ENCODE results near the gene NANOS2. TPM values are rescaled to one million over a fixed set of nuclear protein-coding genes. Genes with fewer than 3 reads are reported as not detected.
"Not testable (repeated sequence)": the region's sequence is repeated elsewhere in the genome, so short reads cannot be mapped to it uniquely, and the experiment has no call there.

The NANOS2 gene
- total RNA-seq, 1 experiment from 2014 or later, result 0.07 TPM

GRCh38 chr19:45899919-45900589, 14.5 kb downstream of the NANOS2 start:
- DNase-seq (ENCODE audit: low spot score), result no peak
- in situ Hi-C loops (cut with HindIII; ENCODE audit: low sequenced_read_pairs), result no loop called here

DNA sequence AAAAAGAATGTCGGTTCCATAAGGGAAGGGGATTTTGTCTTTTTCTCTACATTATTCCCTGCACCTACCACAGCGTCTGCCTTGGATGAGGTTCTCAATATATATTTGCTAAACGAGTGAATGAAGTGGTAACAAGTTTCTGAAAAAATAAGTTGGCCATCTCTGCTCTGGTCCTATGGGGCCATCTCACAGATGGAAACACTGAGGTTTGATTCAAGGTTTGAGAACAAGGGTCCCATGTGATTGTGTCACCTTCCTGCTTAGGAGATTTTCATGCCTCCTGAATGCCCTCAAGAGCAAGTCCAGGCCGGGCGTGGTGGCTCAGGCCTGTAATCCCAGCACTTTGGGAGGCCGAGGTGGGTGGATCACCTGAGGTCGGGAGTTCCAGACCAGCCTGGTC, 15.3 kb downstream of the NANOS2 start:
- DNase-seq (ENCODE audit: low spot score), result no peak
- in situ Hi-C loops (cut with HindIII; ENCODE audit: low sequenced_read_pairs), result no loop called here

GRCh38 chr19:45897261-45897812, 17.2 kb downstream of the NANOS2 start:
- DNase-seq (ENCODE audit: low spot score), result no peak
- in situ Hi-C loops (cut with HindIII; ENCODE audit: low sequenced_read_pairs), result no loop called here

DNA sequence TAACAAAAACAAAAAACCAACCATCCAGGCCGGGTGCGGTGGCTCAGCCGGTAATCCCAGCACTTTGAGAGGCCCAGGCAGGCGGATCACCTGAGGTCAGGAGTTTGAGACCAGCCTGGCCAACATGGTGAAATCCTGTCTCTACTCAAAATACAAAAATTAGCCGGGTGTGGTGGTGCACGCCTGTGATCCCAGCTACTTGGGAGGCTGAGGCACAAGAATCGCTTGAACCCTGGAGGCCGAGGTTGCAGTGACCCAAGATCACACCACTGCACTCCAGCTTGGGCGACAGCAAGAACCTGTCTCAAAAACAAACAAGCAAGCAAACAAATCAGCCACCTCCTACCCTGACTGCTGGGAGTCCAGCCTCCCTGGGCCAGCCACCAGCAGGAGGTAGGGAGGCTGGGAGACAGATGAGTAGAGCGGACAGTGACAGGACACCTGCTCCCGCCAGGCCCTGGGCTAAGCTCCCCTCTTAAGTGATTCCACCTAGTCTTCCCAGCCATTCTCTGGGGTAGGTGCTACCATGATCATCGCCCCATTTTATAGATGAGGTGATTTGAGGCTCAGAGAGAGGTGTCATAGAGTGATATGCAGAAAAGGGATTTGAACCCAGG, 18.5 kb downstream of the NANOS2 start:
- DNase-seq (ENCODE audit: low spot score); in situ Hi-C loops (cut with HindIII; ENCODE audit: low sequenced_read_pairs): not testable (repeated sequence)

DNA sequence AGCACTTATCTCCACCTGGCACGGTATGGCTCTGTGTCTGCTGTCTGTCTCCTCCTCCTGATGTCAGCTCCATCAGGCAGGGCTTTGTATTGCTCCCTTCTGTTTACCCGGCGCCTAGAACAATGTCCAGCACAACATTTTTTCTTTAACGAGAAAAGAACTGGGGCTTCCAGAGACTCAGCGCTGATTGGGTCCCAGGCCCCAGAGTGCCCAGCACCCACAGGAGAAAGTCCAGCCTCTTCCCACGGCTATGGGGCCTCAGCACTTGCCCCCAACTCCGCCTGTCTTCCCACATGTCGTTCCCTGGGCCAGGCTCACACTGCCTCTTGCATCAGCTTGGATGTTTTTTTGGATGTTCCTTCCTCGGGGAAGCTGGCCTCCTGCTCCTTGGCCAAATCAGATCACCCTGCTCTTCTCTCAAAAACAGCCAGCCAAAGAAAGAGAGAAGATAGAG, 19.0 kb downstream of the NANOS2 start:
- in situ Hi-C loops (cut with HindIII; ENCODE audit: low sequenced_read_pairs), result no loop called here
- DNase-seq (ENCODE audit: low spot score), result no peak

- in situ Hi-C loops (cut with HindIII; ENCODE audit: low sequenced_read_pairs), result no loop called here
Observed at GRCh38 chr19:45890877-45891276, 23.7 kb downstream of the NANOS2 start.

DNA sequence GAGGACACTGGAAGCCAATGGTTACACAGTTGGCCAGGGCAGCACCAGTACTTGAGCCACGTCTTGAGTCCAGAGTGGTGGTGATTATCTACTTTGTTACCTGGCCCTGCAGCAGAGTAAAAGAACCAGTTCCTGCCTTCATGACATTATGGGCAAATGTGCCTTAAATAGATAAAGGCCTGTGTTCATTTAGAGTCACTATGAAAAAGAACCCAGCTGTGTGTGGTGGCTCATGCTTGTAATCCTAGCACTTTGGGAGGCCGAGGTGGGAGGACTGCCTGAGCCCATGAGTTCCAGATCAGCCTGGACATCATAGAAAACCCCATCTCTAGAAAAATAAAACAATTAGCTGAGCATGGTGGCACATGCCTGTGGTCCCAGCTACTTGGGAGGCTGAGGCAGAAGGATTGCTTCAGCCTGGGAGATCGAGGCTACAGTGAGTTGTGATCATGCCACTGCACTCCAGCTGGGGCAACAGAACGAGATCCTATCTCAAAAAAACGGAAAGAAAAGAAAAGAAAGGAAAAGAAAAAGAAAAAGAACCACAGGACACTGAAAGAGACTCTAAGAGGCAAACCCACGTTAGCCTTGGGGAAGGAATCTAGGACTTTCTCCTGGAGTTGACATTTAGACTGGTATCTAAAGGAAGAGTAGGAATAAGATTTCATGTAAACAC, 25.2 kb downstream of the NANOS2 start:
- in situ Hi-C loops (cut with HindIII; ENCODE audit: low sequenced_read_pairs), result no loop called here
- no peak for DNase-seq (ENCODE audit: low spot score)

More at GRCh38 chr19:45890877-45891276, 23.7 kb downstream of the NANOS2 start:
- DNase-seq (ENCODE audit: low spot score), result no peak

- in situ Hi-C loops (cut with HindIII; ENCODE audit: low sequenced_read_pairs), result no loop called here
- no peak for DNase-seq (ENCODE audit: low spot score)
Observed at GRCh38 chr19:45887200-45887710, 27.3 kb downstream of the NANOS2 start.

- in situ Hi-C loops (cut with HindIII; ENCODE audit: low sequenced_read_pairs), result no loop called here
- DNase-seq (ENCODE audit: low spot score), result peak; percentile 95
Observed at GRCh38 chr19:45886427-45887199, 28.0 kb downstream of the NANOS2 start.

DNA sequence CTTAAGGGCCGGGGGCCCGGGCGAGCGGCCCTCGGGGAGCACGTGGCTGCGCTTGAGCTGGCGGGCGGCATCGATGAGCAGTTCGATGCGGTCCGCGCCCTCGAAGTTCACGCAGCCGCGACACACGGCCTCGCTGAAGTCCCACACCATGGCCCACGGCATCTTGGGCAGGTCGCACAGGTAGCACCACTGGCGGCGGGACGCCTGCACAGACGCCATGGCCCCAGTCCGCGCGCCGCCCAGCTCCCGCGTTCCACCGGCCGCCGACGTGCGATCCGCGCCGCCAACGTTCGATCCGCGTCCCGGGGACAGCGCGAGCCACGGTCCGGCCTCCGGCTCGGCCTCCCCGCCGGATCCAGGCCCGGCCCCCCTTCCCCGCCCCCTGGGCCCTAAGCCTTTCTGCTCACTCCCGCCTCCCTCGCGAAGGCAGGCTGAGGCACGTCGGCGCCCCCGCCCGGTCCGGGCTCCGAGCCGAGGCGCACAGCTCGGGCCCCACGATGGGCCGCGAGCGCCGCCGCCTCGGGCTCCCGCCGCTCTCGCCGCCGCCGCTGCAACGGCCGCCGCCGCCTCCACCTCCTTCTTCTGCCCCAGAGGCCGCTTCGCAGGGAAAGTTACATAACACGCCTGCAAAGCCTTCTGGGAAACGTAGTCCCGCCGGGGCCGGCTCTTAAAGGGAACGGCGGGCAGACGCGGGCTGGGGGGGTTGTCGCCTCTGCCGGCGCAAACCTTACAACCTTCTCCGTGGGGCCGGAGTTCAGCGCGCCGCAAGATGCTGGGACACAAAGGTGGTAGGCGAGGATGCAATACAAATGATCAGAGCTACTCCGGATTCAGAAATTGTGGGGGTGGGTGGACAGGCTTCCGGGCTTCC, 28.8 kb downstream of the NANOS2 start, which contains the start of gene IRF2BP1:
Gene IRF2BP1 (minus strand): TSS at position 586 of the 871 bp plus-strand sequence. CDS start 367 bp downstream, at position 219.
- DNase-seq (ENCODE audit: low spot score), result peak; percentile 93

DNA sequence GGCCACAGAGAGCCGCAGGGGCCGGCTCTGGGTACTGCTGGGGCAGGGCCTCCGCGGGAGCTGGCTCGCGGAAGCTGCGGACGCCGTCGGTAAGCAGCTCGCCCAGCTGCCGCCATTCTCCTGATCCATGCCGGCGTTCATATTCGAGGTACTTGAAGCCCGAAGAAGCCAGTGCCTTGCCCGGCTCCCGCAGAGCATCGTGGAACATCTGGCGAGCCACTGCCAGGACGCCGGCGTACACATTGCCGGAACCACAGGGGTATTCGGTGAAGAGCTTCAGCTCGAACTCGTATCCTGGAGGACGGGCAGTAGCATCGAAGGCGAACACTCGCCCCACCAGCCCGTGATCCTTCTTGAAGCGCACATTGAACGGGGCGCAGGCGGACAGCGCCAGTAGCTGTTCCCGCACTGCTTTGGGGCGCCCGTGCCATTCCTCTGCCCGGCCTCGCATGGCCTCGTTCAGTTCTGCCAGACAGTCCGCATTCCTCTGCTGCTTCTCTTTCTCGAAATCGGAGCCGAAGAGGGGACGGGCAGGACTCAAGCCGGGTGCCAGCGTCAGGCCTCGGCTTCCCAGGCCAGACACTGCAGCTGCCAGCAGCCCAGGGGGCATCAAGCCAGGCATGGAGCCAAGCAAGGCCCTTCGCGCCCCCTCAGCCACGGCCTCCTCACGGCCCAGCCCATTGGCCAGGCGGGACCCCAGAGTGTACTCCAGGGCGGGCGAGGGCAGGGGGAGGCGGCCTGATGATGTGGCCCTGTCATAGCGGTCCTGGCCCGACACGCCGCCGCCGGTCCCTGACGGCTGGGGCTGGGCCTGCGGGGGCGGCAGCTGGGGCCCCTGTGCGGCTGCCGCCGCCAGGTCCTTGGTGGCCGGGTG, 29.7 kb downstream of the NANOS2 start:
- no peak for DNase-seq (ENCODE audit: low spot score)
- in situ Hi-C loops (cut with HindIII; ENCODE audit: low sequenced_read_pairs), result no loop called here

More for the DNA sequence above, 28.8 kb downstream of the NANOS2 start, which contains the start of gene IRF2BP1:
- in situ Hi-C loops (cut with HindIII; ENCODE audit: low sequenced_read_pairs), result no loop called here

DNA sequence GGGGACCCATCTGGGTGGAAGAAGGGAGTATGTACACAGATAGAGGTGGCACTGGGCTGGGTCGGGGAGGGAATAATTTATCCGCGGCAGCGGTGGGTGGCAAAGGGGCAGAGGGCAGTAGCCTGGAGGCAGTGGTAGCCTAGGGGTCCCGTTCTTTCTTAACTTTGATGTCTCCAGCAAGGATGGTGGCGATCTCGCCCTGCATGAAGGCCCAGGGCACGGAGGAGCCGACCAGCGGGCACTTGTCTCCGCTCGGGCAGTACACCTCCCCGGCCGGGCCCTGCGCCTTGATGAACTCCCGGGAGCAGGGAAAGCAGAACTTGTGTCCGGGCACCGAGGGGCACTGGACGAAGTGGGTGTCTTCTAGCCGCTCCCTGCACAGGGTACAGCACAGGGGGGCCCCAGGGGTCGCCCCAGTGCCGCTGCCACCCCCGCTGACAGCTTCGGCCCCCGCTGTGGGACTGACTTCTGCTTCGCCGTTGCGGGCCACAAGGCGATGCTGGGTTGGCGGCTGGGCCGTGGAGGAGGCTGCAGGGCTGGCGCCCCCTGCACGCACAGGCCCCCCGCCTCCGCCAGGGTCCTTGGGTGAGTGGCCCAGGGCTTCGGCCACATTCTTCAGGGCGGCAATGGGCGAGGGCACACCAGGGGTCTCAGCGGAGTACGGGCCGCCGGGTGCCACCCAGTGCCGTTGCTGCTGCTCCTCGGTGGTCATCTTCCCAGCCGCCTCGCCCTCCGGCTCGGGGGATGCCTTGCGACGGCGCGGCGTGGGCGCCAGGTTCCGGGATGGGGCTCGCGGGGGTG, 30.5 kb downstream of the NANOS2 start:
- in situ Hi-C loops (cut with HindIII; ENCODE audit: low sequenced_read_pairs), result no loop called here
- DNase-seq (ENCODE audit: low spot score), result no peak

- in situ Hi-C loops (cut with HindIII; ENCODE audit: low sequenced_read_pairs), result no loop called here
- DNase-seq (ENCODE audit: low spot score), result no peak
Observed at GRCh38 chr19:45883586-45883880, 31.0 kb downstream of the NANOS2 start.

DNA sequence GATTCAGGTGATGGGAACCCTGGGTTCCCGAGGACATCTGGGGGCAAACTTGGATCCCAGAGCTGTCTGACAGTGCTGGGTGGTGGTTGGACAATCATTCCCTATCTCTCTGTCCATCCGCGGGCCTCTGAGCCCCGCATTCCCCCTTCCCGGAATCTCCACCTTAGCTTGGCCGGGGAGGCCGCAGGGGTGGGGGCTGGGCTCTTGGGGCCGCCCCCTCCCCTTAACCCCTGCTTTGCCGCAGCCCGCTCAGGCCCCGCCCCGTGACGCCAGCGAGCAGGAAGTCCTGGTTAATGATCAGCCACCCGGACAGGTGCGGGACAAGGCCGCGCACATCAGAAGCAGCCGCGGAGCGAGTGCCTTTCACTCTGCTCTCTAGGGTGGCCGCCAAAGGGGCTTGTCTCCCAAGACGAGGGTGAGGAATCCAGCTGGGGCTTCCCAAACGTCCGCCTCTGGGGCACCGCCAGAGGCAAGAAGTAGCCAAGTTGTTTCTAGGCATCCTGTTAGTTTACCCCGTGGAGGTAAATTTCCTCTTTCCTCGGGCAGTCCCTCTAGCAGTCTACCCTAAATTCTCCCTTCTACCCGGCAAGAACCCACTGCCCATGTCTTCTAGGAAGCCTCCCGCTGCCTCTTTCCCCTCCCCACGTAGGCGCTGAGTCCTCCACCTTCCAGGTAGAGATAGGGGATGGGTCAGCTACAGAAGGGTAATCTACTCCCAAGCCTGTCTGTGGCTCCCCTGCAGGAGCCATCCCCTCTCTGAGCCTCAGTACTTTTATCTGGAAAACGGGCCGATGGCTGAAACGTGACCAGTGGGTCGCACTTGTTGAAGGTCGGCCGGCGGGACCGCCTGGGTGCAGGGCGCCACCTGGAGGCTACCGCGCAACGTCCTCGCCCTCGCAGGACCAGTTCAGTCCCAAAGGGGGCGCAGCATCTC, 31.7 kb downstream of the NANOS2 start:
- DNase-seq (ENCODE audit: low spot score), result peak; percentile 51

DNA sequence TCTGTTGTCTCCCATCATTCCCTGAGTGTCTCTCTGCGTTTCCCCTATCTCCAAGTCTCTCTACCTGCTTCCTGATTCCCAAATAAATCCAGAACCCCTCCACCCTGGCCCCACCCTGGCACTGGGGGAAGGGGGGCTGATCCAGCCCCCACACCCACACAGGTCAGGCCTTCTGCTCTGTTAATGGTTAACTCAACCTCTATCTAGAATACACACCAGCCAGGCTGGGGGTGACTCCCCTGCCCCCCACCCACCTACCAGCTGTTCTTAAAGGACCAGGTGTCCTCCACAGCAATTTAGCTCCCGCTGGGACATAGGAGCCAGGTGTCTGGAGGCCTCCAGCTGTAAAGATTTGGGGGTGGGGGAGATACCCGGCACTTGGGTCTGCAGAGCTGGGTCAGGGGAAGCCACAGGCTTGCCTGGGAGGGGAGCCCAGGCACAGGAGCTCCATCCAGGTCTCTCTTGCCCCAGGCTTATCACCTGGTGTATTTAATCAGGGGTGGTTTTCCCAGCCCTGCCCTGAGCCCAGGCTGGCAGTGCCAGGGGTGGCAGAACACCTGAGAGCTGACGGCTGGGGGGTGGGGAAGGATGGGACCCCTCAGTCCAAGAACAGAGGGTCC, 32.6 kb downstream of the NANOS2 start:
- in situ Hi-C loops (cut with HindIII; ENCODE audit: low sequenced_read_pairs), result no loop called here
- DNase-seq (ENCODE audit: low spot score), result no peak

More for the DNA sequence above, 31.7 kb downstream of the NANOS2 start:
- in situ Hi-C loops (cut with HindIII; ENCODE audit: low sequenced_read_pairs), result no loop called here
